ACHN (cell line): ENCODE measurements around the gene GATC.
"Not testable (repeated sequence)": the region's sequence is repeated elsewhere in the genome, so short reads cannot be mapped to it uniquely, and the experiment has no call there.

Source experiments
- DNase-seq: peaks from one replicate; pipeline ENCODE4 v3.0.0-alpha.2; 2015
- in situ Hi-C: cut with HindIII; loops from 2 replicates; pipeline ENCODE4 v1.10.0; 2017; ENCODE audit warnings: low sequenced_read_pairs, low pct_ligation_motif_present, low pct_unique_long_range_greater_than_20kb

The GATC gene

DNA sequence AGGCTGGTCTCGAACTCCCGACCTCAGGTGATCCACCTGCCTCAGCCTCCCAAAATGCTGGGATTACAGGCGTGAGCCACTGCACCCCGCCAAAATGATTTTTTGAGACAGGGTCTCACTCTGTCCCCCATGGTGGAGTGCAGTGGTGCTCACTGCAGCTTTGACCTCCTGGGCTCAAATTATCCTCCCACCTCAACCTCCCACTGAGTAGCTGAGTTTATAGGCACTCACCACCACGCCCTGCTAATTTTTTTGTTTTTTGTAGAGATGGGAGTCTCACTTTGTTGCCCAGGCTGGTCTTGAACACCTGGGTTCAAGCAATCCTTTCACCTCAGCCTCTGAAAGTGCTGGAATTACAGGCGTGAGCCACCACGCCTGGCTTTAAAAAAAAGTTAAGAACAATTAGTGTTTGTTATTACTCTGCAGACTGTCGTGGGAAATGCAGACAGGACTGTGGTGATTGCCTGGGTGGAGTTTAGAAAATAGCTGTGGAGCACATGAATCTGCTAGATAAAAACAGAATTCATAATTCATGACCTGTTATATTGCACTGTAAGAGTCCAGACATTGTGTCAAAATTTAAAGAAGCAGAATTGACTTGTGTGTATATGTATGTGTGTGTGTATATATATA is 17.5 kb upstream of the GATC start:
- in situ Hi-C loops: loop anchor here (25.0 kb wide), 1 partner anchor 91 kb away; the partner anchor contains the start of gene PLA2G1B
- DNase-seq: no peak

DNA sequence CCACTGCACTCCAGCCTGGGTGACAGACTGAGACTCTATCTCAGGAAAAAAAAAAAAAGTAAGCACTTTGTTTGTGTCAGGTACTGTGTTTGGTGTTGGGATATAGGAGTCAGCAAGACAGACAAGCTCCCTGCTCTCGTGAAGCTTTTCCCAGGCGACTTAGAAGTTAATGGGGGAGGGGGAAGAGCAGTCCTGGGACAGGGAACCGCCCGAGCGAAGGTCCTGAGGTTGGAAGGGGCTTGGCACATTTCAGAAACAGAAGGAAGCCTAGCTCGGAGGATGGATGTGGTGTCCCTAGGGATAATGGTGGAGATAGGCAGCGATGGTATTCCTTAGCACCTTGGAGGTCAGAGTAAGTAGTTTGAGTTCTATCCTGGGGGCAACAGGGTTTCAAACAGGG is 16.9 kb upstream of the GATC start:
- in situ Hi-C loops: loop anchor here (25.0 kb wide), 1 partner anchor 92 kb away; the partner anchor contains the start of gene PLA2G1B
- DNase-seq: no peak

DNA sequence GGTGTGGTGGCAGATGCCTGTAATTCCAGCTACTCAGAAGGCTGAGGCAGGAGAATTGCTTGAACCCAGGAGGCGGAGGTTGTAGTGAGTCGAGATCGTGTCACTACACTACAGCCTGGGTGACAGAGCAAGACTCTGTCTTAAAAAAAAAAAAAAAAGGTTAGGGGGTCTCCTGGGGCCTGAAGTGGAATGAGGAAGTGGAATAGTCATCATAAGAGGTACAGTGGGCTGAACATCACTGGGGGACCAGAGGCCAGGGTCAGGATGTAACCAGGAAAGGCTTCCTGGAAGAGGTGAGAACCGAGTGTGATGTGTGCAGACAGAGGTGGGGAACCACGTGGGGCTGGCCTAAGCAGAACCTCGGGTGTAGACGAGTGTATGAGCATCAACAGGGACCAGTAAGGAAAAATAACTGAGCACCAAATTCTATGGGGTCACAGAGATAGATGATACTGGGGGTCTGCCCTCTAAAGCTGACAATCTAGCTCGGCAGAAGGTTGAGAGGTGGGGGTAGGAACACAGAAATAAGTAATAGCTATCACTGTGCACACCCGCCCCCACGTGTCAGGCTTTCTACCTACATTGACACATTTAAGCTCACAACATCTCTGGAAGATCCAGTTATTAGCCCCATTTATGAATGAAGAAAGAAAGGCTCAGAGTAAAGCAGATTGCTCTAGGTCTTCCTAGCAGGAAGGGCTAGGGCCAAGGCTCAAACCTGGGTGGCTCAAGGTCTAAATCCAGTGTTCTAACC is 13.3 kb upstream of the GATC start:
- no peak for DNase-seq
- in situ Hi-C loops: loop anchor here (25.0 kb wide), 1 partner anchor 96 kb away; the partner anchor contains the start of gene PLA2G1B

DNA sequence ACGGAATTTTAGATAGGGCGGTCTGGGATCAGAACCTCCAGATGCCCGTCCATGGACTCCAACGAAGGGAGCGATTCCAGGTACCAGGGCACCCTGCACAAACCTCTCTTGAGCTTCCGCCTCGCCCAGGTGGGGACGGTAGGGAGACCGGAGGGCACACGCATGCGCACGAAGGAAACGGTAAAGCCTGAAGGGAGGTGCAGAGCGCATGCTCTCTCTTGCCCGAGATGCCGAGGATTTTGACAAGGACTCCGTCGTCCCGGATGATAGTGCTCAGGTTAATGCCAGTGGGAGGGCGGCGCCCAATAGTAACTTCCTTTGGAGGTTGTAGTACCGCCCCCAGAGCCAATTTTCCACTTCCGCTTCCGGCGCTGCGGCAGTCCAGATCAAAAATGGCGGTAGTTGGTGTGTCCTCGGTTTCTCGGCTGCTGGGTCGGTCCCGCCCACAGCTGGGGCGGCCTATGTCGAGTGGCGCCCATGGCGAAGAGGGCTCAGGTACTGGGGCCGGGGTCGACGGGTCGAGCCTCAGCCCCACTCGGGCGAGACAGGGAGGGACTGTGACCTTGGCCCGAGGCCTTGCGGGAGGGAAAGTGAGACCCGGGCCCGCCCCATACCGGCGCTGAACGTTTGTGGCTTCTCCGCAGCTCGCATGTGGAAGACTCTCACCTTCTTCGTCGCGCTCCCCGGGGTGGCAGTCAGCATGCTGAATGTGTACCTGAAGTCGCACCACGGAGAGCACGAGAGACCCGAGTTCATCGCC is 8.3 kb upstream of the GATC start, which contains the start of gene COX6A1:
Gene COX6A1, plus strand, starts transcription at position 379 of the 760 bp plus-strand sequence. Its CDS starts 14 bp downstream, at position 393.
- DNase-seq: peak; percentile 100
- in situ Hi-C loops: loop anchor here (25.0 kb wide), 1 partner anchor 101 kb away; the partner anchor contains the start of gene PLA2G1B

DNA sequence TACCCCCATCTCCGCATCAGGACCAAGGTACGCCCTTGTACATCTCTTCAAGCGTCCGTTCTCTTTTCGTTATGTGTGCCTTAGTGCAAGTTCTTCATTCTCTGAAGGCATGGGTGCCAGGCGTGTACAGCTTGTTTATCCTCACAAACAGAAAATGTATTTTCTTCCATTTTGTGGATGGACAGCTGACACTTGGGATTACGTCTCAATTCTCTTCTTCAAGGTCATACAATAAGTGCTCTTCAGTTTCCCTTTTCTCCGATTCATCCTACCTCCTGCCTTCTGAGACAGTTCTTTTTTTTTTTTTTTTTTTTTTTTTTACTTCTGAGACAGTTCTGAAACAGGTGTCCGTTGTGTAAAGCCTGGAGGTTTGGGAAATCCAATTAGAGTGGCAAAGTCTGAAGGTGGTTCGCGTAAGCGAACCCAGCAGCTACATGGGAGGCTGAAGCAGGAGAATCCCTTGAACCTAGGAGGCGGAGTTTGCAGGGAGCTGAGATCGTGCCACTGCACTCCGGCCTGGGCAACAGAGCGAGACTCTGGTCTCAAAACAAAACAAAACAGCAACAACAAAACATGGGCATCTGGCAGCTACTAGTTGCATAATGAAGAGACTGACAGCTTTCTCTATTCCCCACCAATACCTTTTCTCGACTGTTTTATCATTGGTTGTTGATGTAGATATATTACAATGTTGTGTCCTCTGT is 7.6 kb upstream of the GATC start:
- in situ Hi-C loops: loop anchor here (25.0 kb wide), 1 partner anchor 101 kb away; the partner anchor contains the start of gene PLA2G1B
- peak; percentile 24 for DNase-seq

DNA sequence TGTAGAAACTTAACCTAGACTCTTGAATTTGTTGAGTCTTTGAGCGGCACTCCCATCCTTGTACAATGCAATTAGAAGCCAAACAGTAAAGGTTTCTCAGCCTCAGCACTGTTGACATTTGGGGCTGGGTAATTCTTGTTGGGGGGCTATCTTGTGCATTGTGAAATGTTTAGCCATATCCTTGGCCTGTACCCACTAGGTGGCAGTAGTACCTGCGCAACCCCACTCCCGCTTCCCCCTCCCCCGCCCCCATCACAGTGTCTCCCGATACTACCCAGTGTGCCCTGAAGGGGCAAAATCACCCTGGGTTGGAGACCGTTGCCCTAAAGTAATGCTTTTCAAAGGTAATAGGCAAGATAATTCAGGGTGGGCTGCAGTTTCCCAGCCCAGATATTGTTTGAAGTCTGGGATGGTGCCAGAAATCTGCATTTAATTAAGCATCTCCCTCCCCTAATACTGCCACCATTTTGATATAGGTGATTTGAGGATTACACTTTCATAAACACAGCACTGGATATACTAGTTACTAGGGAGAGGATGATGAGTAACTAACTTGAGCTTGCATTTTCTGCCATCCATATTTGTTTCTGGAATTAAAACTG is 6.5 kb upstream of the GATC start:
- in situ Hi-C loops: loop anchor here (25.0 kb wide), 1 partner anchor 102 kb away; the partner anchor contains the start of gene PLA2G1B
- DNase-seq: peak; percentile 85

DNA sequence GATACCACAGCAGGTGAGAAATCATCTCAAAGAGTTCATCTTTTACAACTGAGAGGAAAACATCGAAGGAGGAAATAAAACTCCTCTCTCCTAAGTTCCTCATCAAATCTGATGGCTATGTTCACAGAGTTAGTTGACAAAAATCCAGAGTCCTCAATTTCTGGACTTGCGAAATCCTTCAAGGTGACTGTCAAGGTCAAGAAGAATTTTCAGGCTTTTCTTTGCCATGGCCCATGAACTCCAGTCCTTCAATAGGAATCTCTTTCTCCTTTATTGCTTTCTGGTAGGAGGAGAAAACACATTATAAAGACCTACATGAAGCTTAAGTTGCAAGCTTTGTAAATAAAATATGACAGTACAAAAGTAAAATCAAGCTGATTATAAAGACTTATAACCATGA is 1.6 kb upstream of the GATC start:
- in situ Hi-C loops: loop anchor here (25.0 kb wide), 1 partner anchor 107 kb away; the partner anchor contains the start of gene PLA2G1B

DNA sequence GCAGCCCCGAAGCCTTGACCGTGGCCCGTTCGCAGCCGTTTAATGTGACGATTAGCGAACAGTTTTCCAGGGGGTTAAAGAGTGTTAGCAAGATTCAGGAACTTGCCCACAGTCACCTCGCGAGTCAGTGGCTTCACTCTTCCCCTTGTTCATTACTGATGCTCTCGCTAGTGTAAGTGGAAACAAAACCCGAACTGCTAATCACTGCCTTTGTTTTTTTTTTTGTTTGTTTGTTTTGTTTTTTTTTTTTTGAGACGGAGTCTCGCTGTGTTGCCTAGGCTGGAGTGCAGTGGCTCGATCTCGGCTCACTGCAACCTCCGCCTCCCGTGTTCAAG is 567 bp downstream of the GATC start:
- not testable (repeated sequence) for DNase-seq

More for the DNA sequence above, 1.6 kb upstream of the GATC start:
- DNase-seq: no peak

DNA sequence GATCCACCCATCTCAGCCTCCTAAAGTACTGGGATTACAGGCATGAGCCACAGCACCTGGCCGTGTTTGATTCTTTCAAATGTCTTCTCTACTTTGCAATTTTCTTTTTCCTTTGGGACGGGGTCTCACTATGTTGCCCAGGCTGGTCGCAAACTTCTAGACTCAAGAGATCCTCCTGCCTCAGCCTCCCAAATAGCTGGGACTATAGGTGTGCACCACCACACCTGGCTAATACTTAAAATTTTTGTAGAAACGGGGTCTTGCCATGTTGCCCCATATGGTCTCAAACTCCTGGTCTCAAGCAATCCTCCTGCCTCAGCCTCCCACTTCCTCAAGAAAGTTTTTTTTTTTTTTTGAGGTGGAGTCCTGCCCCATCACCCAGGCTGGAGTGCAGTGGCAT is 1.7 kb downstream of the GATC start:
- in situ Hi-C loops: loop anchor here (25.0 kb wide), 1 partner anchor 111 kb away; the partner anchor contains the start of gene PLA2G1B
- no peak for DNase-seq

More for the DNA sequence above, 567 bp downstream of the GATC start:
- in situ Hi-C loops: loop anchor here (25.0 kb wide), 1 partner anchor 110 kb away; the partner anchor contains the start of gene PLA2G1B

DNA sequence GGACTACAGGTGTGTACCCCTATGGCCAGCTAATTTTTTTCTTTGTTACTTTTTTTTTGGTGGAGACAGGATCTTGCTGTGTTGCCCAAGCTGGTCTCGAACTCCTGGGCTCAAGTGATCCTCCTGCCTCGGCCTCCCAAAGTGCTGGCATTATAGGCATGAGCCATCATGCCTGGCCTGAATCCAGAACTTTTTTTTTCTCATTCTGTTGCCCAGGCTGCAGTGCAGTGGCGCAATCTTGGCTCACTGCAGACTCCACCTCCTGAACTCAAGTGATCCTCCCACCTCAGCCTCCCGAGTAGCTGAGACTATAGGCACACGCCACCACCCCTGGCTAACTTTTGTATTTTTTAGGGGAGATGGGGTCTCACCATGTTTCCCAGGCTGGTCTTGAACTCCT is 6.3 kb downstream of the GATC start:
- in situ Hi-C loops, DNase-seq: not testable (repeated sequence)

DNA sequence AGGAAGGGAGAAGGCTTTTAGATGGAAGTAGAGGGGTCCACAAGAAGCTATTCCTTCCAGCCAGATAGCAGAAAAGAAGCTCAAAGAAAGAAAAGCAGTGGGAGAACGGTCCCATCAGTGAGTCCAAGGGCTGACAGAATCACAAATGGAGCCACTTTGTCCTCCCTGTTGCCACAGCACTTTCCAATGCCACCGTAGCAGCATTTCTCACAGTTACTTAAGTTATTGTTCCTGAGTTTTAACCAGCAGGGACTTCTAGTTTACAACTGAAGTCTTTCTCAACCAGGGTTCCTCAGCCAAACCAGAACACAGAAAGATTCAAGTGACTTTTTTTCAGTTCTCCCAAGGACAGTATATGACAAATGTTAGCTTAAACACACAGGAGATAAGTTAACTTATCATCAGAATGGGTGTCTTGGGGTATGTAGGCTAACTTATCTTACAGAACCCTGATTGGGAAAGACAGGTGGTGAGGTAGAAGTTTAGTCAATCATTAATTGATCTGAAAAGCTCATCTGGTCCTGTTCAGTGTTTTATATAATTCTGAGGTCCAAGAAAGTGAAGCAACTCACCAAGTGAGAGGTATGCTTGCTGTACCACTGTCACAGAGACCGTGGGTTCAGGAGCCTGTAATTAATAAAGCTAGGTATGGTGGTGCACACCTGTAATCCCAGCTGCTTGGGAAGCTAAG is 7.0 kb downstream of the GATC start:
- DNase-seq: no peak

DNA sequence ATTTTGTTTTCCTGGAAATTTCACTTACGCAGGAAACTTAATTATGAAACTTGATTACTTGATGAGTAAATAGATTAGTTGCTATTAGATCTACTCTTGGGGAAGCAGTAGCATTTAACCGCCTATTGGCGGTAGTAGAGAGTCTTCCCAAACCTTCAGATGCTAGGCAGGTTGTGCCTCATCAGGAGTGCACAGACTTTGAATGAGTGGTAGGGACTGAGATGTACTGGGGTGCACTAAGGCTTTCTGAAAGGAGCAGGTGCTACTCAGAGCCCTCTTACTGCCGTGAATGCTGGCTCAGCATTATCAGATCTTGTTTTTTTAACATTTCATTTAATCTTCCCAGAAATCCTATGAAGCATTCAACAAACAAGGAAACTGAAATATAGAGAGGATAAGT is 7.7 kb downstream of the GATC start:
- in situ Hi-C loops: no loop called here
- DNase-seq: peak; percentile 66

More for the DNA sequence above, 7.0 kb downstream of the GATC start:
- in situ Hi-C loops: no loop called here

DNA sequence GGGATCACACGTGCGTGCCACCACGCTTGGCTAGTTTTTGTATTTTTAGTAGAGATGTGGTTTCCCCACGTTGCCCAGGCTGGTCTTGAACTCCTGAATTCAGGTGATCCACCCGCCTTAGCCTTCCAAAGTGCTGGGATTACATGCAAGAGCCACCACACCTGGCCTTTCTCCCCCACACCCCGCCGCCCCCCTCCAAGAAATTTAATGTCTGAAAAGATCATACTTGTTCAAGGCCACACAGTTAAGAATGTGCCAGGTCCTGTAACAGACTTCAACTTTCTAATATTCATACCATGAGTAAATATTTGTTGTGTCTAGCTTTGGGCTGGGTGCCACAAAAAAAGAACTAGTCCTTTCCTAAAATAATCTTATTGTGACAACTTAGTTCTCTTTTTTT is 9.1 kb downstream of the GATC start:
- in situ Hi-C loops: no loop called here
- DNase-seq: no peak

DNA sequence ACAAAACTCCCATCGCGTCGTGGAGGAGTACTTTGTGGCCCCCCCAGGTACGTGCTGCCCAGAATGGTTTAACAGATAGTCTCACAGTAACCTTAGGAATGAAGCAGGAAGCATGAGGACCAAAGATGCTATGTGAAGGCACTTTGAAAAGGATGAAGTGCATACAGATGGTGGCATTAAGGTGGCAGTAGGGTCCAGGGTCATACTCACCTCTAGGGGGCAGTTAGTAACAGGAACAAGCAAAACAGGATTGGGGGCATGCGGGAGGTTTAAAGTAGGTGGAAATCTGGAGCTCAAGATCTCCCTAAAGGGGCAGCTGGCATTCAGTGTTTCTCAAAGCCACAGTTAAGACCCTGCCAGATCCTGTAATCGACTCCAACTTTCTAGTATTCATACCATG is 10.9 kb downstream of the GATC start:
- DNase-seq: peak; percentile 39
- in situ Hi-C loops: no loop called here

DNA sequence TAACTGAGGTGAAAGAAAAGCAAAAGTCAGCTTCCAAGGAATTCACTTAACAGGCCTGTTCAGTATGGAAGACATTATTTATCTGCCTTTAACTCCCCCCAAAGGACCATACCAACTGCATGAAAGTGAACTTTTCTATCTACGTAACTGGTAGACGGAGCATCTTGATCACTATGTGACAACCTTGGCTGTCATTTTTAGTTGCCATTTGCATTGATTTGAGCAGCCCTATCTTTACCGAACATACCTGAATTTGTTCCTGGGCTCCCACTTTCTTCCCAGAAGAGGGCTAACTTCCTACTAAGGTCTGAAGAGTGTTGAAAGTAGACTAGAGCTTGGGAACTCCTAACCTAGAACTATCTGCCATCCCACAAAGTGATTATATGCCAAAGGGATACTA is 13.9 kb downstream of the GATC start:
- no peak for DNase-seq
- in situ Hi-C loops: no loop called here

DNA sequence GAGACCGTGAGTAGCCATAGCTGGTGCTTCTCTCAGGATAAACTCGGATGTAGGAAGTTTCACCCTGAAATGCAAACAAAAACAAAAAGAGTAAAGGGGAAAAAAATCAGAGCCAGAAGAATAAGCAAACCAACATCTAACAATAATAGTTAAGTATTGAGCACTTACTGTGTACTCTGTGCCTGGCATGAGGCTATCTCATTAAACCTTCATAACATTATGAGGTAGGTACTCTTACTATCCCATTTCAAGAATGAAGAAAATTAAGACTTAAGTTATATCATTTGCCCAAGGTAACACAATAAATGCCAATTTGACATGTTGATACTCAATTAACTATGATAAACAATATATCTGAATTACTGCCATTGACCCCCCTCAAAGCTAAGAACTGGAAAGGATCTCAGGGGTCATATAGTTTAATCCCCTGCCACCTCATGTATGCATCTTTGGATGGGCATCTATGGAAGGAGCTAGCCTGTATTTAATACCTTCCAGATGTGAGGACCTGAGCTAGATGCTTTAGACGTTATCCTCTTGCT is 15.9 kb downstream of the GATC start:
- in situ Hi-C loops: no loop called here
- no peak for DNase-seq

DNA sequence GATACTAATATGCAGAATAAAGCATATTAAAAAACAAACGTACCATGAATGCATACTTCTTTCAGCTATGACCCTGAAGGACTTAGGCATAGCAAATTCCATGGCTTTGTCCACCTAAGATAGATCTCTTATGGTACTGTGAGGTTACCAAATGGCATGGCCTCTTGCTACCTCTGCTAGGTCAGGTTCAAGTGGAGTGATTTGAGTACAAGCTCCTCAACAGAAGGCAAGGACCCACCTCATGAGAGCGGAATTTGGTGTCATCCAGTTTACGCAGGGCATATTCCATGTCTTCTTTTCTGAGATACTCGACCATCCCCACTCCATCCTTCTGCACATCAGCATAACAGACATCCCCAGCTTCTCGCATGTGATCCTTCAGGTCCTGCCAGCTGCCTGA is 17.5 kb downstream of the GATC start:
- in situ Hi-C loops: no loop called here
- no peak for DNase-seq
